ENCODE results near the gene KRT31. TPM values are rescaled to one million over a fixed set of nuclear protein-coding genes. Genes with fewer than 3 reads are reported as not detected.
A peak's percentile ranks its signal among the peaks of the same experiment; 100 is the strongest.

Gene KRT31
- total RNA-seq, 2 donors from 2014 or later: not detected

- H3K36me3 ChIP-seq (ENCODE audit: control insufficient read depth, insufficient read depth, low read length): no peaks in the 10 kb centered on the region
- H3K27ac ChIP-seq (ENCODE audit: low read depth, low read length): no peak overlapping the region
- H3K4me1 Mint-ChIP-seq: peaks cover 5% of the 10 kb centered on the region
- TF ChIP-seq CTCF (conservative IDR thresholded peaks at IDR 0.05): no peak
- no peak overlapping the region for H3K4me3 Mint-ChIP-seq
- H3K27ac Mint-ChIP-seq: no peak overlapping the region
- H3K4me3 ChIP-seq (ENCODE audit: low read length): no peak overlapping the region
- H3K9me3 Mint-ChIP-seq: no peaks in the 10 kb centered on the region
- WGBS, 2 experiments (ENCODE audit: insufficient coverage in 1 of 2, insufficient read length in 1 of 2): 92 to 100% methylated on average over 3 to 4 of the region's 4 CpGs
- DNase-seq: no peak
- no peaks in the 10 kb centered on the region for H3K9me3 ChIP-seq (ENCODE audit: control insufficient read depth, low read length)
- no peak overlapping the region for H3K9ac ChIP-seq (ENCODE audit: extremely low read depth, low read length, poor library complexity, severe bottlenecking)
- no peaks in the 10 kb centered on the region for H3K4me1 ChIP-seq (ENCODE audit: control insufficient read depth, insufficient read depth, low read length)
- peaks cover 8% of the 10 kb centered on the region for H3K27me3 ChIP-seq (ENCODE audit: control insufficient read depth, insufficient read depth, low read length, poor library complexity, severe bottlenecking)
- peaks cover 1% of the 10 kb centered on the region for H3K27me3 Mint-ChIP-seq (ENCODE audit: insufficient read depth)
- H3K36me3 Mint-ChIP-seq (ENCODE audit: low read depth): no peaks in the 10 kb centered on the region
Observed at GRCh38 chr17:41415411-41415810, 18.0 kb upstream of the KRT31 start.

- peaks cover 5% of the 10 kb centered on the region for H3K4me1 Mint-ChIP-seq
- no peak for DNase-seq
- Histone ChIP-seq H3K27me3 (ENCODE audit: control insufficient read depth, insufficient read depth, low read length, poor library complexity, severe bottlenecking) (no peaks in the 10 kb centered on the region), H3K4me3 (ENCODE audit: low read length) (no peak overlapping the region), H3K27ac (ENCODE audit: low read depth, low read length) (no peak overlapping the region), H3K36me3 (ENCODE audit: control insufficient read depth, insufficient read depth, low read length) (no peaks in the 10 kb centered on the region), H3K9ac (ENCODE audit: extremely low read depth, low read length, poor library complexity, severe bottlenecking) (no peak overlapping the region), H3K4me1 (ENCODE audit: control insufficient read depth, insufficient read depth, low read length) (no peaks in the 10 kb centered on the region), H3K9me3 (ENCODE audit: control insufficient read depth, low read length) (no peaks in the 10 kb centered on the region)
- no peak for TF ChIP-seq CTCF (conservative IDR thresholded peaks at IDR 0.05)
- H3K4me3 Mint-ChIP-seq: no peak overlapping the region
- H3K36me3 Mint-ChIP-seq (ENCODE audit: low read depth): no peaks in the 10 kb centered on the region
- no peaks in the 10 kb centered on the region for H3K9me3 Mint-ChIP-seq
- 96 to 100% methylated on average over 1 to 2 of the region's 2 CpGs for WGBS, 2 experiments (ENCODE audit: insufficient coverage in 1 of 2, insufficient read length in 1 of 2)
- no peak overlapping the region for H3K27ac Mint-ChIP-seq
- H3K27me3 Mint-ChIP-seq (ENCODE audit: insufficient read depth): peaks cover 1% of the 10 kb centered on the region
Observed at GRCh38 chr17:41413982-41414381, 16.6 kb upstream of the KRT31 start.

GRCh38 chr17:41413353-41413957 lies 16.0 kb upstream of the KRT31 start:
- no peaks in the 10 kb centered on the region for H3K4me1 ChIP-seq (ENCODE audit: control insufficient read depth, insufficient read depth, low read length)
- DNase-seq: peak; percentile 67
- no peak overlapping the region for H3K4me3 ChIP-seq (ENCODE audit: low read length)
- peaks cover 5% of the 10 kb centered on the region for H3K4me1 Mint-ChIP-seq
- no peaks in the 10 kb centered on the region for H3K27me3 ChIP-seq (ENCODE audit: control insufficient read depth, insufficient read depth, low read length, poor library complexity, severe bottlenecking)
- no peak overlapping the region for H3K4me3 Mint-ChIP-seq
- no peaks in the 10 kb centered on the region for H3K9me3 Mint-ChIP-seq
- TF ChIP-seq CTCF (conservative IDR thresholded peaks at IDR 0.05): no peak
- 35 to 63% methylated on average over 4 to 5 of the region's 5 CpGs for WGBS, 2 experiments (ENCODE audit: insufficient coverage in 1 of 2, insufficient read length in 1 of 2)
- H3K36me3 Mint-ChIP-seq (ENCODE audit: low read depth): no peaks in the 10 kb centered on the region
- no peak overlapping the region for H3K9ac ChIP-seq (ENCODE audit: extremely low read depth, low read length, poor library complexity, severe bottlenecking)
- no peaks in the 10 kb centered on the region for H3K36me3 ChIP-seq (ENCODE audit: control insufficient read depth, insufficient read depth, low read length)
- no peak overlapping the region for H3K27ac Mint-ChIP-seq
- H3K27me3 Mint-ChIP-seq (ENCODE audit: insufficient read depth): peaks cover under 1% of the 10 kb centered on the region
- no peak overlapping the region for H3K27ac ChIP-seq (ENCODE audit: low read depth, low read length)
- H3K9me3 ChIP-seq (ENCODE audit: control insufficient read depth, low read length): no peaks in the 10 kb centered on the region

All from endodermal cell (in vitro differentiated cells).